ENCODE measurements around the gene DGKI.

DNA sequence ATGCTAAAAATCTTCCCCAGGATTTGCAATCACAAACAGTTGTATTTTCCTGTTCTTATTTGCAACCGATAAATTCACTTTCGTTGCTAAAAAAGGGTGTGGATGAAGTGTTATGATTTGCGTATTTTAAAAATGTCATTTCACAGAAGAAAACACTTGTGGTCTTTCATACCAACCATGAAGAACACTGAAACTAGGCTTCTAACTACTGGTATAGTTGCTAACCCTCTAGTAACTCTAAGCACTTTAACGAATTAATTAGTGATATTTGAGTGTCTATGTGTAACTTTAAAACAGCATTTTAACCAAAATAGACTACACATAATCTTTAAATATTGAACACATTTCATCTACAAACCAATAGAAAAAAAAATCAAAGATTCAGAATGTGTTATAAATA is 315.1 kb downstream of the DGKI start:
- TF ChIP-seq ZNF138 (CRISPR knock-in tag; IDR thresholded peaks at IDR 0.05; ENCODE audit: low read depth) (no peak), CCDC6 (CRISPR knock-in tag; IDR thresholded peaks at IDR 0.05) (no peak), SAFB2 (CRISPR knock-in tag; IDR thresholded peaks at IDR 0.05; ENCODE audit: borderline replicate concordance, low read depth) (no peak), MZF1 (CRISPR knock-in tag; IDR thresholded peaks at IDR 0.05; ENCODE audit: borderline replicate concordance) (no peak)
- TF ChIP-seq, protein P1, sequence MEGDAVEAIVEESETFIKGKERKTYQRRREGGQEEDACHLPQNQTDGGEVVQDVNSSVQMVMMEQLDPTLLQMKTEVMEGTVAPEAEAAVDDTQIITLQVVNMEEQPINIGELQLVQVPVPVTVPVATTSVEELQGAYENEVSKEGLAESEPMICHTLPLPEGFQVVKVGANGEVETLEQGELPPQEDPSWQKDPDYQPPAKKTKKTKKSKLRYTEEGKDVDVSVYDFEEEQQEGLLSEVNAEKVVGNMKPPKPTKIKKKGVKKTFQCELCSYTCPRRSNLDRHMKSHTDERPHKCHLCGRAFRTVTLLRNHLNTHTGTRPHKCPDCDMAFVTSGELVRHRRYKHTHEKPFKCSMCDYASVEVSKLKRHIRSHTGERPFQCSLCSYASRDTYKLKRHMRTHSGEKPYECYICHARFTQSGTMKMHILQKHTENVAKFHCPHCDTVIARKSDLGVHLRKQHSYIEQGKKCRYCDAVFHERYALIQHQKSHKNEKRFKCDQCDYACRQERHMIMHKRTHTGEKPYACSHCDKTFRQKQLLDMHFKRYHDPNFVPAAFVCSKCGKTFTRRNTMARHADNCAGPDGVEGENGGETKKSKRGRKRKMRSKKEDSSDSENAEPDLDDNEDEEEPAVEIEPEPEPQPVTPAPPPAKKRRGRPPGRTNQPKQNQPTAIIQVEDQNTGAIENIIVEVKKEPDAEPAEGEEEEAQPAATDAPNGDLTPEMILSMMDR (CRISPR knock-in tag; IDR thresholded peaks at IDR 0.05) = no peak
